Sigmoid colon (tissue), 7 donors: Measurements from ENCODE around the gene FLNB. TPM values are rescaled to one million over a fixed set of nuclear protein-coding genes. Genes with fewer than 3 reads are reported as not detected.

Experiments used
- DNase-seq: peaks from one replicate; pipeline ENCODE4 v3.0.0-alpha.2; 2019
- H3K27ac ChIP-seq, 4 donors: fragments of 200-600 bp; sonication (generic); one replicate each; pipeline ENCODE4 v1.5.1; 2016 to 2019; ENCODE audit warnings: mild to moderate bottlenecking in 1 of 4
- H3K27me3 ChIP-seq, 3 donors: fragments of 200-600 bp; sonication (generic); one replicate each; pipeline ENCODE4 v1.5.1; 2019; ENCODE audit warnings: mild to moderate bottlenecking in 1 of 3
- H3K36me3 ChIP-seq, 4 donors: fragments of 200-600 bp; sonication (generic); one replicate each; pipeline ENCODE4 v1.5.1; 2016 to 2019
- H3K4me1 ChIP-seq, 4 donors: fragments of 200-600 bp; sonication (generic); one replicate each; pipeline ENCODE4 v1.5.1; 2017 to 2019
- H3K4me3 ChIP-seq, 4 donors: fragments of 200-600 bp; sonication (generic); one replicate each; pipeline ENCODE4 v1.5.1; 2017 to 2019; ENCODE audit warnings: mild to moderate bottlenecking in 2 of 4, moderate library complexity in 1 of 4
- H3K9me3 ChIP-seq, 4 donors: fragments of 200-600 bp in 3 of 4; sonication (generic) in 3 of 4; one replicate each; pipeline versions ENCODE4 v1.5.1 to v1.6.1; 2013 to 2019
- CTCF ChIP-seq, 4 experiments: fragments of 450-650 bp in 3 of 4; fragments of 200-600 bp in 1 of 4; IDR thresholded peaks; one replicate each; pipeline ENCODE4 v1.5.1; 2016 to 2019; ENCODE audit warnings: antibody characterized with exemption in 4 of 4, mild to moderate bottlenecking in 3 of 4, moderate library complexity in 2 of 4
- EP300 ChIP-seq, 4 donors: sonication (generic); formaldehyde crosslinking; IDR thresholded peaks; one replicate each; pipeline ENCODE4 v1.6.1; 2017; ENCODE audit warnings: antibody characterized with exemption in 4 of 4
- POLR2A ChIP-seq, 2 donors: fragments of 450-650 bp; IDR thresholded peaks; one replicate each; pipeline ENCODE4 v1.6.1; 2016; ENCODE audit warnings: antibody characterized with exemption in 2 of 2, mild to moderate bottlenecking in 2 of 2, moderate library complexity in 2 of 2
- POLR2AphosphoS5 ChIP-seq, 4 donors: sonication (generic); formaldehyde crosslinking; IDR thresholded peaks; one replicate each; pipeline ENCODE4 v1.6.1; 2017; ENCODE audit warnings: antibody characterized with exemption in 4 of 4
- WGBS, 2 donors: extraction: QIAGEN DNeasy Blood & Tissue Kit; methylation state at CpG; one replicate each; pipeline ENCODE4 v1.1.7; 2013; 5-methylcytosine and 5-hydroxymethylcytosine counted together
- intact Hi-C: fragments of 100-400 bp; cut with DNase I; formaldehyde crosslinking; loops from one replicate; pipeline ENCODE4 v1.15.1; 2023
- polyA plus RNA-seq, 3 donors: library from polyadenylated mRNA; stranded (reverse); fragments of 200-250 nt; gene quantifications; one replicate each; pipeline ENCODE4 v1.2.3, GENCODE V29; 2013
- total RNA-seq, 4 donors: library from RNA; depleted of rRNA; stranded (reverse); fragments of >200 nt; gene quantifications; one replicate each; pipeline ENCODE4 v1.1.0, GENCODE V29; 2016
- donor health status: healthy with polysubstance abuse.
- donor health status: Bipolar disorder and iron deficiency.
- donor health status: healthy.

The FLNB gene
- total and polyA plus RNA-seq, 7 donors, result 51.7 to 277 (median 109) TPM

- no peak overlapping the region for H3K4me3 ChIP-seq
- no peak overlapping the region for H3K27ac ChIP-seq
- no peaks in the 10 kb centered on the region for H3K27me3 ChIP-seq
- no peaks in the 10 kb centered on the region for H3K36me3 ChIP-seq
- no peak for DNase-seq
- 76 to 89% methylated on average over 1 of the region's 1 CpG for WGBS, 2 donors
- TF ChIP-seq POLR2A (IDR thresholded peaks at IDR 0.05), result no peak
- TF ChIP-seq POLR2AphosphoS5 (IDR thresholded peaks at IDR 0.05), result no peak
- no peak for TF ChIP-seq EP300 (IDR thresholded peaks at IDR 0.05)
- no peak for TF ChIP-seq CTCF (IDR thresholded peaks at IDR 0.05)
- intact Hi-C loops, result no loop called here
- H3K9me3 ChIP-seq, result no peaks in the 10 kb centered on the region
- H3K4me1 ChIP-seq, result peaks cover 0 to 18% (median 11%) of the 10 kb centered on the region in 4 donors
Measured at GRCh38 chr3:57980416-57980815, 27.8 kb upstream of the FLNB start.

GRCh38 chr3:57981483-57982087 is 26.6 kb upstream of the FLNB start:
- no peaks in the 10 kb centered on the region for H3K36me3 ChIP-seq
- no peak overlapping the region for H3K27ac ChIP-seq
- no peak overlapping the region for H3K4me3 ChIP-seq
- TF ChIP-seq POLR2A (IDR thresholded peaks at IDR 0.05) (no peak), EP300 (IDR thresholded peaks at IDR 0.05) (no peak), CTCF (IDR thresholded peaks at IDR 0.05) (no peak), POLR2AphosphoS5 (IDR thresholded peaks at IDR 0.05) (no peak)
- DNase-seq, result no peak
- intact Hi-C loops, result no loop called here
- H3K27me3 ChIP-seq, result no peaks in the 10 kb centered on the region
- H3K9me3 ChIP-seq, result no peaks in the 10 kb centered on the region
- H3K4me1 ChIP-seq, result peaks cover 0 to 18% (median 11%) of the 10 kb centered on the region in 4 donors
- 73 to 82% methylated on average over 10 of the region's 10 CpGs for WGBS, 2 donors

GRCh38 chr3:57982561-57983243 is 25.5 kb upstream of the FLNB start:
- no peak for DNase-seq
- WGBS, 2 donors, result 87 to 91% methylated on average over 9 of the region's 9 CpGs
- no peak overlapping the region for H3K4me3 ChIP-seq
- intact Hi-C loops, result no loop called here
- H3K9me3 ChIP-seq, result no peaks in the 10 kb centered on the region
- TF ChIP-seq CTCF (IDR thresholded peaks at IDR 0.05) (no peak), POLR2A (IDR thresholded peaks at IDR 0.05) (no peak), EP300 (IDR thresholded peaks at IDR 0.05) (no peak), POLR2AphosphoS5 (IDR thresholded peaks at IDR 0.05) (no peak)
- no peak overlapping the region for H3K27ac ChIP-seq
- no peaks in the 10 kb centered on the region for H3K36me3 ChIP-seq
- peaks cover 0 to 18% (median 11%) of the 10 kb centered on the region in 4 donors for H3K4me1 ChIP-seq
- H3K27me3 ChIP-seq, result no peaks in the 10 kb centered on the region

GRCh38 chr3:57983734-57984518 is 24.3 kb upstream of the FLNB start:
- H3K4me1 ChIP-seq, result peaks cover 0 to 18% (median 11%) of the 10 kb centered on the region in 4 donors
- intact Hi-C loops, result no loop called here
- TF ChIP-seq POLR2A (IDR thresholded peaks at IDR 0.05) (no peak), POLR2AphosphoS5 (IDR thresholded peaks at IDR 0.05) (peak in 2 of 4 donors; percentile 20 to 72)
- no peaks in the 10 kb centered on the region for H3K9me3 ChIP-seq
- no peaks in the 10 kb centered on the region for H3K36me3 ChIP-seq
- no peaks in the 10 kb centered on the region for H3K27me3 ChIP-seq
- peak; percentile 82 for DNase-seq
- peak overlapping the region; percentile 9 to 63 (median 36) for H3K27ac ChIP-seq
- H3K4me3 ChIP-seq, result no peak overlapping the region
- 3% methylated on average over 5 of the region's 5 CpGs for WGBS, 2 donors
